Measurements from ENCODE around the gene TCN2.

TCN2 gene

GRCh38 chr22:30667494-30668385 is 60.8 kb downstream of the TCN2 start, which contains the start of gene DUSP18:
Gene DUSP18 (minus strand): TSS chr22:30667875. CDS start chr22:30664003, 3,872 bp downstream.
- H3K27ac ChIP-seq (replicated peaks) = peak within 1 kb of the TSS; percentile 41; the same call in 1 of the 2 replicates
- TF ChIP-seq GABPA (IDR thresholded peaks at IDR 0.05; ENCODE audit: low read depth) = no peak
- TF ChIP-seq CTCF (IDR thresholded peaks at IDR 0.05; ENCODE audit: insufficient read depth, low read length) = no peak
- TF ChIP-seq POLR2AphosphoS5 (IDR thresholded peaks at IDR 0.05; ENCODE audit: low read depth) = peak; percentile 22; the same call in 1 of the 2 replicates
- TF ChIP-seq SPI1 (IDR thresholded peaks at IDR 0.05; ENCODE audit: borderline replicate concordance, low read depth) = 0 out of 2 replicates have a peak, but pooled peaks have one; percentile 4
- no peak for TF ChIP-seq REST (IDR thresholded peaks at IDR 0.05; ENCODE audit: insufficient replicate concordance, low read depth)
- H3K4me3 ChIP-seq (replicated peaks; ENCODE audit: insufficient read depth, low read length) = peak within 1 kb of the TSS; percentile 93
- H3K27me3 ChIP-seq (ENCODE audit: insufficient read depth, poor library complexity, severe bottlenecking) = peaks cover 3% of the 10 kb centered on the region
- peak; percentile 82 to 86 for DNase-seq (ENCODE audit: low read depth in 1 of 2, low spot score in 1 of 2)

GRCh38 chr22:30668386-30668710 is 61.4 kb downstream of the TCN2 start:
- TF ChIP-seq CTCF (IDR thresholded peaks at IDR 0.05; ENCODE audit: insufficient read depth, low read length) (no peak), POLR2AphosphoS5 (IDR thresholded peaks at IDR 0.05; ENCODE audit: low read depth) (no peak), REST (IDR thresholded peaks at IDR 0.05; ENCODE audit: insufficient replicate concordance, low read depth) (no peak), GABPA (IDR thresholded peaks at IDR 0.05; ENCODE audit: low read depth) (no peak), SPI1 (IDR thresholded peaks at IDR 0.05; ENCODE audit: borderline replicate concordance, low read depth) (no peak)

GRCh38 chr22:30671071-30671470 is 64.1 kb downstream of the TCN2 start:
- Histone ChIP-seq H3K27me3 (ENCODE audit: insufficient read depth, poor library complexity, severe bottlenecking) (peaks cover 6% of the 10 kb centered on the region), H3K27ac (replicated peaks) (no peak overlapping the region), H3K4me3 (replicated peaks; ENCODE audit: insufficient read depth, low read length) (no peak overlapping the region)
- TF ChIP-seq SPI1 (IDR thresholded peaks at IDR 0.05; ENCODE audit: borderline replicate concordance, low read depth) = no peak
- TF ChIP-seq GABPA (IDR thresholded peaks at IDR 0.05; ENCODE audit: low read depth) = no peak
- TF ChIP-seq CTCF (IDR thresholded peaks at IDR 0.05; ENCODE audit: insufficient read depth, low read length) = no peak
- no peak for TF ChIP-seq POLR2AphosphoS5 (IDR thresholded peaks at IDR 0.05; ENCODE audit: low read depth)
- no peak for TF ChIP-seq REST (IDR thresholded peaks at IDR 0.05; ENCODE audit: insufficient replicate concordance, low read depth)
- DNase-seq (ENCODE audit: low read depth in 1 of 2, low spot score in 1 of 2) = no peak

More at GRCh38 chr22:30668386-30668710, 61.4 kb downstream of the TCN2 start:
- DNase-seq (ENCODE audit: low read depth in 1 of 2, low spot score in 1 of 2) = no peak
- H3K27ac ChIP-seq (replicated peaks) = no peak overlapping the region
- peaks cover 3% of the 10 kb centered on the region for H3K27me3 ChIP-seq (ENCODE audit: insufficient read depth, poor library complexity, severe bottlenecking)
- H3K4me3 ChIP-seq (replicated peaks; ENCODE audit: insufficient read depth, low read length) = peak overlapping the region; percentile 93
